ENCODE measurements around the gene SPACA7.

SPACA7 gene

DNA sequence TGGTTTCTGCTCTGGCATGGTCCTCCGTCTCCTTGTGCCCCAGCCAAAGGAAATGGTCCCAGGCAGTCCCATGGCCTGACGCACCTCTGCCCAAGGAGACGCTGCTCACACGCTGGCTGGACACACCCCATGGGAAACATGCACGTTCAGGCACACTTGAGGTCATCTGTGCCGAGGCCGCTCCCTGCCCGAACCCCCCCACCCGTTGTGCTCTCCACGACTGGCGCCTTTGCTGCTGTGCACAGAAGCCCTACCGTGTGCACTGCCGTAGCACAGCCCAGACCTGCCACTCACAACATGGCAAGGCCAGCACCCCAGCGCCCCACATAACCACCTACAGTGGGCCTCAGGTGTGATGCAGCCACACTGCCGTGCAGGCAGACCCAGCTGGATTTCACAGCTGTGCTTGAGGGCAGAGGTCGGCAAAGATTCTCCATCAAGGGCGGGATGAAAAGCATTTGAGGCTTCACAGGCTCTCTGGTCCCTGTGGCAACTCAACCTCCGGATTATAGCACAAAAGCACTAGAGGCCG is 65.7 kb downstream of the SPACA7 start:
- H3K27me3 ChIP-seq (ENCODE audit: insufficient read depth, low read length): peaks cover 16% of the 10 kb centered on the region; the same call in 1 of the 2 replicates
- H3K4me1 ChIP-seq (ENCODE audit: control insufficient read depth, insufficient read depth, low read length, unreplicated experiment): no peaks in the 10 kb centered on the region
- no peak overlapping the region for H3K27ac ChIP-seq (ENCODE audit: low read depth, low read length)
- H3K4me3 ChIP-seq (ENCODE audit: low read depth, low read length): no peak overlapping the region
- H3K36me3 ChIP-seq (ENCODE audit: insufficient read depth, low read length): no peaks in the 10 kb centered on the region
- H3K79me2 ChIP-seq (ENCODE audit: control insufficient read depth, insufficient read depth, low read length, unreplicated experiment): no peaks in the 10 kb centered on the region
- no peak overlapping the region for H2AFZ ChIP-seq (ENCODE audit: low read length, unreplicated experiment)

DNA sequence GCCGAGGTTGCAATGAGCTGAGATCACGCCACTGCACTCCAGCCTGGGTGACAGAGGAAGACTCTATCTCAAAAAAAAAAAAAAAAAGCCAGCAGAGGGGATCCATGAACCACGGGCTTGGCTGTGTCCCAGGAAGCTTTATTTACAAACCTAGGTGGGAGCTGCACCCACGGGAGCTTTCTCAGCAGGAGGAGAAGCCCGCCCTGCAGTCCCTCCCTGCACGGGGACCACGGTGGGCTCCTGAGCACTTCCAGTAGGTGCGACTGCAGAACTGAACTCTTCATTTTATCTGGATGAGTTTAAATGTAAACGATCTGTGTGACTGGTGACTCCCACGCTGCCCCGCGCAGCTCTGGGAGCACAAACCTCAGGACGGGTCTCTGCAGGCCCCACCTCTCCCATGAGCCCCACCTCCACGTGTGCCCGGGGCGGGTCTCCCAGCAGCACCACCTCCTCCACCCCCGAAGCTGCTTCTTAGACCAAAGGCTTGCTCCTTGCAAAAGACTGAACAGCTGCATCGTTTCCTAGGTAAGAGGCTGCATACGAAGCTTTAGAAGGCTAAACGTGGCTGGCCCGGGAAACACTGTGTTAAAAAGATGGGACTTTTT is 66.4 kb downstream of the SPACA7 start:
- Histone ChIP-seq H2AFZ (ENCODE audit: low read length, unreplicated experiment) (no peak overlapping the region), H3K36me3 (ENCODE audit: insufficient read depth, low read length) (no peaks in the 10 kb centered on the region), H3K27ac (ENCODE audit: low read depth, low read length) (no peak overlapping the region), H3K27me3 (ENCODE audit: insufficient read depth, low read length) (peaks cover 16% of the 10 kb centered on the region; the same call in 1 of the 2 replicates), H3K4me1 (ENCODE audit: control insufficient read depth, insufficient read depth, low read length, unreplicated experiment) (no peaks in the 10 kb centered on the region), H3K79me2 (ENCODE audit: control insufficient read depth, insufficient read depth, low read length, unreplicated experiment) (no peaks in the 10 kb centered on the region), H3K4me3 (ENCODE audit: low read depth, low read length) (no peak overlapping the region)

DNA sequence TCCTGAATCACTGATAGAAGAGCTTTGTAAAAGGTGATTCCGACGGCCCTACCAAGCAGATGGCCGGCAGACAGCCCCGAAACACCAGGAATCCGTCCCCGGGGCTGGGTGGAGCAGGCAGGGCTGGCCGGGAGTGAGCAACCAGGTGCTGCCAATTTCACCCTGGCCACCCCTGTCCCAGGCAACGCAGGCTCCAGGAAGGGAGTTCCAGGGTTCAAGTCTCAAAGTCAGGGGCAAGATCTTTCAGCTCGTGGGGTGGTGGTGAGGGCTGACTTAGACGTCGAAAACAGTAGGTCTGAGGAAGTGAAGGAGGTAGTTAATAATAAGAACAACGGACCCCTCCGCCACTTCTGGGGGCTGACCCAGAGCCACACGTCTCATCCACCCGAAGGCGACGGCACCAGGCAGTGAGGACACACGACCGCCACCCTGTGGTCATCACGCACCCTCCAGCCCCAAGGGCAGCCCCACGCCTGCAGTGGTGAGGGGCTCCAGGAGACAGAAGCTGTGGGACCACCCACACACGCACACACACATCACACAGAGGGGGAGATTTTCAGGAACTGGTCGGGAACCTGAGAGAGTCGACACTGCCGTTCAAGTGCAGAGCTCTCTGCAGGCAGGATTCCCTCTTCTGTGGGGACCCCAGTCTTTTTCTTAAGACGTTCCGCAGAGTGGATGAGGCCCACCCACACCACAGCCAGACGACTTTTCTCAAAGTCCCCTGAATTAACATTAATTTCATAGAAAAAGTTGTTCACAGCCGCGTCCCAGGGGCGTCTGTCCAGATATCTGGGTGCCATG is 67.2 kb downstream of the SPACA7 start:
- Histone ChIP-seq H3K4me3 (ENCODE audit: low read depth, low read length) (no peak overlapping the region), H3K27me3 (ENCODE audit: insufficient read depth, low read length) (peaks cover 16% of the 10 kb centered on the region; the same call in 1 of the 2 replicates), H3K79me2 (ENCODE audit: control insufficient read depth, insufficient read depth, low read length, unreplicated experiment) (no peaks in the 10 kb centered on the region), H3K27ac (ENCODE audit: low read depth, low read length) (no peak overlapping the region), H3K36me3 (ENCODE audit: insufficient read depth, low read length) (no peaks in the 10 kb centered on the region), H2AFZ (ENCODE audit: low read length, unreplicated experiment) (no peak overlapping the region), H3K4me1 (ENCODE audit: control insufficient read depth, insufficient read depth, low read length, unreplicated experiment) (no peaks in the 10 kb centered on the region)

DNA sequence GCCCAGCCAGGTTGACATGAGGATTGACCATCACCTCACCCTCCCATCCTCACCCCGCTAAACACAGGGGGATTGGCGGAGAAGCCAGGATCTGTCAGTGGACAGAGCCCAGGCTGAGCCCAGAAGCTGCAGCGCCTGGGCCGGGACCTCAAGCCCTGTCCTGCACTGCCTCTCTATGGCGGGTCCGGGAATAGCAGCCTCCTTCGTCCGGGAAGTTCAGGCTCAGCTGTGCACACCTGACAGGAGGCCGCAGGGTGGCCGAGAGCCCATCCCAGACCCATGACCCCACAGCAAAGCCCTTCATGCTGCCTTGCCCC is 67.8 kb downstream of the SPACA7 start:
- Histone ChIP-seq H3K79me2 (ENCODE audit: control insufficient read depth, insufficient read depth, low read length, unreplicated experiment) (no peaks in the 10 kb centered on the region), H3K4me1 (ENCODE audit: control insufficient read depth, insufficient read depth, low read length, unreplicated experiment) (no peaks in the 10 kb centered on the region), H2AFZ (ENCODE audit: low read length, unreplicated experiment) (no peak overlapping the region), H3K4me3 (ENCODE audit: low read depth, low read length) (no peak overlapping the region), H3K27ac (ENCODE audit: low read depth, low read length) (no peak overlapping the region), H3K27me3 (ENCODE audit: insufficient read depth, low read length) (peaks cover 16% of the 10 kb centered on the region; the same call in 1 of the 2 replicates), H3K36me3 (ENCODE audit: insufficient read depth, low read length) (no peaks in the 10 kb centered on the region)

DNA sequence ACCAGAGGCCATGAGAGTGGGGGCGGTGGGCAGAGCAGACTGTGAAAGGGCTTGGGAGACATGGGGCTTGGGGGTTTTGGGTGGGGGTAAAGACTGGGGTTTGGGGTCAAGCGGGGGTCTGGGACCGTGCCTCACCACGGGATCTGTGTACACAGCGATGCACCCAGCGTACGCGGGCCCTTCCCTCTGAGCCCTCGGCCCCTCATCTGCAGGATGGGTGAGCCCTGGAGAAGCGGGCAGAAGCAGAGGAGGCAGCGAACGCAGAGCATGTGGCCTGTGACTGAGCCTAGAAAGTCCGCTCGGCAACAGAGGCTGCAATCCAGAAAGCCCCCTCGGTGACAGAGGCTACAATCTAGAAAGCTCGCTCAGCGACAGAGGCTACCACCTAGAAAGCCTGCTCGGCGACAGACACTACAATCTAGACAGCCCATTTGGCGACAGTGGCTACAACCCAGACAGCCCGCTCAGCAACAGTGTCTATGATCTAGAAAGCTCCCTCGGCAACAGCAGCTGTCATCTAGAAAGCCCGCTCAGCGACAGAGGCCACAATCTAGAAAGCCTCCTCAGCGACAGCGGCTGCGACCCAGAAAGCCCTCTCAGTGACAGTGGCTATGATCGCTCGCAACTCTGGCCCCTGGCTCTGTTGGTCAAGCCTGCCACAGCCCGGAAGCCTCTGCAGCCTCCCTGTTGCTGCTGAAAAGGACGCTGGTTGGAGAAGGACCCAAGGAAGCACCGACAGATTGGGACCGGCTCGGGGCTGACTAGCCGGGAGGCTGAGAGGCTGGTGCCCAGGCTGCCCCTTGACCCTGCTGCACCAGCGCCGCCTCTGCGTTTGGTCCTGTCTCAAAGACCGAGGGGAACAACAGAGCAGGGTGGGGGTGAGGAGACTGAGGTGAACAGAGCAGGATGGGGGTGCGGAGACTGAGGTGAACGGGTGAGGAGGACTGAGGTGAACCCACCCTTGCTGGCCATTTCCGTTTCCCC is 68.6 kb downstream of the SPACA7 start:
- Histone ChIP-seq H2AFZ (ENCODE audit: low read length, unreplicated experiment) (no peak overlapping the region), H3K4me1 (ENCODE audit: control insufficient read depth, insufficient read depth, low read length, unreplicated experiment) (no peaks in the 10 kb centered on the region), H3K27me3 (ENCODE audit: insufficient read depth, low read length) (peaks cover 15% of the 10 kb centered on the region; the same call in 1 of the 2 replicates), H3K79me2 (ENCODE audit: control insufficient read depth, insufficient read depth, low read length, unreplicated experiment) (no peaks in the 10 kb centered on the region), H3K36me3 (ENCODE audit: insufficient read depth, low read length) (no peaks in the 10 kb centered on the region), H3K27ac (ENCODE audit: low read depth, low read length) (no peak overlapping the region), H3K4me3 (ENCODE audit: low read depth, low read length) (no peak overlapping the region)

DNA sequence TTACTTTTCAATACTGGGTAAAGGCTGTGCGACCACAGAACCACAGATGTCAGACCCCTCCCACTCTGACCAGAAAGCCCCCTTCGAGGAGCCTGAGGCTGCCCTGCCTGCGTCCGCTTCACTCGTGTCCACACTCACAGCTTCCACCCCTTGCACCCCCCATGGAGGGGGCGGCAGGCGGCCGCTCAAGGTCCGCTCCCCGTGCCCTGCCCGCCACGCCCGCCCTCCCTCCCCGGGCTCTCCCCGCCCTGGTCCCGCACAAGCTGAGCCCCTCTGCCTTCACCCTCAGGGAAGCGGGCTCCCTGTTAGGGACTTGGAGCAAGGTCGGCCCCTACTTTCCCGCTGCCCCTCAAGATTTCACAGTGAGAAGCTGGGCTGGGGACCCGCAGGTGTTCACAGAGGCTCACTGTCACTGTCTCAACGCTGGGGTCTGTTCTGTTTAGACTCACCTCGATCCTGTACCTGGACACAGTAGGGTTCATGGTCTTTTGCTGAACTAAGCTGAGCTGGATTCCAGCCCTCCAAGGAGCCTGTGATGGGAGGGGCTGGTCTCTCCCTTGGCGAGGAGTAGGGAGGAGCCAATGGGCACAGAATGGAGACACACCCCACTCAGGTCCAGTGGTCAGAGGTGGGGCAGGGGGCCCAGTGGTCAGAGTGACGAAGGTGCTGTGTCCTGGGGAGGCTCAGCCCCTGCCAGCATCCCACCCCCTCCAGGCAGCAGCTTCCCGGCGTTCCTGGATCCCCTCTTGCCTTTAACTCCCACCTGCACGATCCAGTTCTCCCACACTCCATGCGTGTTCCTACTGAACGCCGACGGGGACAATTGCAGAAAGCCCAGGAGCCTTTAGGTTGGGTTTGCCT is 69.5 kb downstream of the SPACA7 start:
- no peaks in the 10 kb centered on the region for H3K79me2 ChIP-seq (ENCODE audit: control insufficient read depth, insufficient read depth, low read length, unreplicated experiment)
- H3K36me3 ChIP-seq (ENCODE audit: insufficient read depth, low read length): no peaks in the 10 kb centered on the region
- H3K27me3 ChIP-seq (ENCODE audit: insufficient read depth, low read length): peaks cover 14% of the 10 kb centered on the region; the same call in 1 of the 2 replicates
- no peak overlapping the region for H3K4me3 ChIP-seq (ENCODE audit: low read depth, low read length)
- H2AFZ ChIP-seq (ENCODE audit: low read length, unreplicated experiment): no peak overlapping the region
- H3K27ac ChIP-seq (ENCODE audit: low read depth, low read length): no peak overlapping the region
- no peaks in the 10 kb centered on the region for H3K4me1 ChIP-seq (ENCODE audit: control insufficient read depth, insufficient read depth, low read length, unreplicated experiment)

DNA sequence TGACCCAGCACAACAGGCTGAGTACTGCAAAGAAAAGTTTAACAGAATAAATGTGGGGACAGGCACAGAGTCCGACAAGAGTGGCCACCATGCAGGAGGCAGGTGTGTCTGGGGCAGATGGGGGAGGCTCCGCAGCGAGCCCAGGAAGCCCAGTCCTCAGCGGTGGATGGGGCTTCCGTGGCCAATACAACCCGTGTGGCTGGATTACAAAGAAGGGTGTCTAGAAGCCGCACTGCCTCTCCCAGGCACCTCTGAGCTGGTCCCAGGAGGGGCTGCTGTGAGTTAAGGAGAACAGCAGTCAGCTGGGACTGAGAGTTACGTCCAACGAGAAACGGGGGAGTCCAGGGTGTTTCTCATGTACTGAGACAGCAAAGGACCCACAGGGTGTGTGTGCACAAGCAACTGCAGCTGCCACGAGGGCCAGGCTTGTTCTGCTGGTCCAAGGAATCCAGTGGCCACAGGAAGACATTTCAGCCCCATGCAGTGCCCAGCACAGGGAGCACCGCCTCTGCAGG is 70.2 kb downstream of the SPACA7 start:
- no peak overlapping the region for H3K27ac ChIP-seq (ENCODE audit: low read depth, low read length)
- no peak overlapping the region for H2AFZ ChIP-seq (ENCODE audit: low read length, unreplicated experiment)
- no peak overlapping the region for H3K4me3 ChIP-seq (ENCODE audit: low read depth, low read length)
- peaks cover 19% of the 10 kb centered on the region; the same call in 1 of the 2 replicates for H3K27me3 ChIP-seq (ENCODE audit: insufficient read depth, low read length)
- no peaks in the 10 kb centered on the region for H3K79me2 ChIP-seq (ENCODE audit: control insufficient read depth, insufficient read depth, low read length, unreplicated experiment)
- H3K36me3 ChIP-seq (ENCODE audit: insufficient read depth, low read length): no peaks in the 10 kb centered on the region
- no peaks in the 10 kb centered on the region for H3K4me1 ChIP-seq (ENCODE audit: control insufficient read depth, insufficient read depth, low read length, unreplicated experiment)

DNA sequence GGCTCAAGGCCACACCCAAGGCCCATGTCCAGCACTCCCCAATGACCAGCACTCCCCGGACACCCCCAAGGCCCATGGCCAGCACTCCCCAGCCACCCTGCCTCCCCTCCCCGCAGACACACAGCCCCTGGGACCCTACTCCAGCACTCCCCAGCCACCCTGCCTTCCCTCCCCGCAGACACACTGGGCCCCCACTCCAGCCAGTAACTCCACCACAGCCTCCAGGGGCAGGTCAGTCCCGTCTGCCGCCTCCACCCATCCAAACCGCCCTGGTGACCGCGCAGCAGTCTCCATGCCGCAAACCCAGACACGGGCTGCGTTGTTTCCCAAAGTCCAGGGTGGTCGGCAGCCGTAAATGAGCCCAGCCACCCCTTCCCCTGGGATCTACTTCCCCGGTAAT is 70.7 kb downstream of the SPACA7 start:
- Histone ChIP-seq H3K27me3 (ENCODE audit: insufficient read depth, low read length) (peaks cover 19% of the 10 kb centered on the region; the same call in 1 of the 2 replicates), H3K4me1 (ENCODE audit: control insufficient read depth, insufficient read depth, low read length, unreplicated experiment) (no peaks in the 10 kb centered on the region), H3K27ac (ENCODE audit: low read depth, low read length) (no peak overlapping the region)

DNA sequence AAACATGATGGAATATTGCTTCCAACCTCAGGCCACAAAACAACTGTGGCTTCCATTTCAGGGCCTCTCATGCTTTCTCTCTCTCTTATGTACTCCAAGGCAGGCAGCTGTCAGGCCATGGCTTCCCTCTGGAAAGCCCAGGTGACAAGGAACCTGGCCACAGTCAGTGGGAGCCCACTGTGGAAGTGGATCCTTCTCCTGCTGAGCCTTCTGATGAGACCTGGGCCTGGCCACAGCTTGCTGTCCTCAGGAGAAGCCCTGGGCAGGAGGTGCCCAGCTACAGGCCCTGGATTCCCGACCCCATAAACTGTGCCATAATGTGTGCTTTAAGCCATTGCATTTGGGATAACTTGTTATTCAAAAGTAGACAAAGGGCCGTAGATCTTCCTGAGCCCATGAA is 71.2 kb downstream of the SPACA7 start:
- Histone ChIP-seq H3K4me1 (ENCODE audit: control insufficient read depth, insufficient read depth, low read length, unreplicated experiment) (no peaks in the 10 kb centered on the region), H3K4me3 (ENCODE audit: low read depth, low read length) (no peak overlapping the region), H3K79me2 (ENCODE audit: control insufficient read depth, insufficient read depth, low read length, unreplicated experiment) (no peaks in the 10 kb centered on the region), H3K27me3 (ENCODE audit: insufficient read depth, low read length) (peaks cover 19% of the 10 kb centered on the region; the same call in 1 of the 2 replicates), H3K27ac (ENCODE audit: low read depth, low read length) (no peak overlapping the region), H3K36me3 (ENCODE audit: insufficient read depth, low read length) (no peaks in the 10 kb centered on the region), H2AFZ (ENCODE audit: low read length, unreplicated experiment) (no peak overlapping the region)

More for the DNA sequence above, 70.7 kb downstream of the SPACA7 start:
- Histone ChIP-seq H3K36me3 (ENCODE audit: insufficient read depth, low read length) (no peaks in the 10 kb centered on the region), H2AFZ (ENCODE audit: low read length, unreplicated experiment) (no peak overlapping the region), H3K4me3 (ENCODE audit: low read depth, low read length) (no peak overlapping the region), H3K79me2 (ENCODE audit: control insufficient read depth, insufficient read depth, low read length, unreplicated experiment) (no peaks in the 10 kb centered on the region)
